GM18507 (cell line): ENCODE data around the gene NABP1.
A peak's percentile ranks its signal among the peaks of the same experiment; 100 is the strongest.

Source experiments
- DNase-seq: peaks from one replicate; pipeline ENCODE4 v3.0.0; 2011; ENCODE audit warnings: low read depth; ENCODE audit not compliant: insufficient read length; ENCODE audit errors: extremely low spot score
- FAIRE-seq: peaks from 2 replicates; lab custom pipeline; 2011; peaks lifted over from hg19 to GRCh38; lab: Jason Lieb, UNC

NABP1 gene

DNA sequence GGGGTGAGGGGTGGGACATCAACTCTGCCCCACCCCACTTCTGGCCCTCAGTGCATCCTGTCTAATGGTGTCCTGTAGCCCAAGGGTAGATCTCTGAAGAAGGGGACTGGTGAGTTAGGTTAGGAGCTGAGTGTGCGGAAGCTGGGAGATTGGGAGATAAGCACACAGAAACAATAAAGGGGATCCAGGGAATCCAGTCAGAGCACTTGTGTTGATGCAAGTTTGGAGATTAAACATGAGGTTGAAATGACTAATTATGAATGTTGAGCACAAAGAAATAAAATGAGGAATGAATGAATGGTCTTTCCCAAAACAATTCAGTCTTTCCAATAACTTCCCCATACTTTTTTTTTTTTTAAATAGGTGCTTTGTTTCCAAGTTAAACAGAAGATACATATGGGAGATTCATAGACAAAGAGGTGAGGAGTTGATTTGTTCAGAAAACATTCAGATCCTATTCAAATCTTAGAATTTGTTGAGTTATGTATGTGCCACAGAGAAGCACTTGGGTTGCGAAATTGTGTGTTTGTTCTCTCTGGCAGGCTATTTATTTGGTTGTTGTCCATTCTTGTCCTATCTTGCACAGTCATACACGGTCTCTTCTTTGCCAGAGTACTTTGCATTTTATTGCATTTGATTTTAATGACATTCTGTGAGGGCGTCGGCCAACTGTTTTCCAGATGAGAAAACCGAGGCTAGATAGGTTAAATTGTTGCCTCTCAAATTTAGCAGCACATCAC, 31.6 kb upstream of the NABP1 start:
- DNase-seq (no peak), FAIRE-seq (no peak)

DNA sequence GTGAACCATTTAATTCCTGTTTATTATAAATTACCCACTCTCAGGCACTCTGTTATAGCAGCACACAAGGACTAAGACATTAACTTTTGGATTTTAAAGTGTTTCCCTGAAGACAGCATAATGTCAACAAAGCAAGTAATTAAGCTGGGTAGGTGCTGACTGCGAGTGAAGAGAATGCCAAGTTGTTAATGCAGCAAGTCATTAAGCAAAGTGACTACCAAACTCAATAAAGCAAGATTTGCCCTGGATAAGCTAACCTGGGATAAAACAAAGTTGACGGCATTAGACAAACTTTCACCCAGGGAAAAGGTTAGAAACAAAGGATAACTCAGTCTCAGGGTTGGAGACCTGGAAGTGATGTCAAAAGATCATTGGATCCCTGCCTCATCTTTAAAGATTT, 28.4 kb upstream of the NABP1 start:
- no peak for FAIRE-seq
- DNase-seq, result no peak

DNA sequence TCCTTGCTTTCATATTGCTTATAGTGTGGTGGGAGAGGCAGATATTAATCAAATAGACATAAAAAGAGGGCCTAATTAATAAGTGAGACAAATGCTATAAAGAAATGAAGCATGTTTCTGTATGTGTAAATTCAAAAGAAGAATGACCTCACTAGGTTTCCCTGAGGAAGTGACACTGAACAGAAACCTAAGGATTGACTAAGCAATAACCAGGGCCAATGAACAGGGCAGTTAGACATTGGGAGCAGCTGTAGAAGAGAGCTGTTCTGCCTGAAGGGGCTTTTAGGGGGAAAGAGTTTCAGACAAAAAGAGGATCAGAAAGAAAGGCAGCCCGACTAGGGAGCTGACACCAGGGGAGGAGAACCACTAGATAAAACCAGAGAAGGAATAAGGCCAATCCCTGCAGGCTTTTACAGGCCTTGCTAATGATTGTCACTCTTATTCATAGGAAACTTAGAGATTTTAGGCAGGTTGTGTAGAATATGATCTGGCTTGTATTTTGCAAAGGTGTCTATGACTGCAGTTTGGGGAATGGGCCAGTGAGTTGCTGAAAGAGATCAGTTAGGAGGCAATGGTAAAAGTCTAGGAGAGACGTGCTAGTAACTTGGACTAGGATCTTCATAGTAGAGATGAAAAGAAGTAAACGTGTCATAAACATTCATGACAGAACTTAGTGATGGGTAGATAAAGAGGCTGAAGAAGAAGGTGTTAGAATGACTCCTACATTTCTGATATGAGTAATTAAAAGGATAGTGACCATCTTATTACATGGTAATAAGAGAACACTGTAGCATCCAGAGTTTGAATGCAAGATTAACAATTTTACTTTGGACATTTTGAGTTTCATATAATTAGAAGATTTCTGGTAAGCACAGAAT, 26.8 kb upstream of the NABP1 start:
- peak; percentile 39 for DNase-seq
- FAIRE-seq, result peak; percentile 90

DNA sequence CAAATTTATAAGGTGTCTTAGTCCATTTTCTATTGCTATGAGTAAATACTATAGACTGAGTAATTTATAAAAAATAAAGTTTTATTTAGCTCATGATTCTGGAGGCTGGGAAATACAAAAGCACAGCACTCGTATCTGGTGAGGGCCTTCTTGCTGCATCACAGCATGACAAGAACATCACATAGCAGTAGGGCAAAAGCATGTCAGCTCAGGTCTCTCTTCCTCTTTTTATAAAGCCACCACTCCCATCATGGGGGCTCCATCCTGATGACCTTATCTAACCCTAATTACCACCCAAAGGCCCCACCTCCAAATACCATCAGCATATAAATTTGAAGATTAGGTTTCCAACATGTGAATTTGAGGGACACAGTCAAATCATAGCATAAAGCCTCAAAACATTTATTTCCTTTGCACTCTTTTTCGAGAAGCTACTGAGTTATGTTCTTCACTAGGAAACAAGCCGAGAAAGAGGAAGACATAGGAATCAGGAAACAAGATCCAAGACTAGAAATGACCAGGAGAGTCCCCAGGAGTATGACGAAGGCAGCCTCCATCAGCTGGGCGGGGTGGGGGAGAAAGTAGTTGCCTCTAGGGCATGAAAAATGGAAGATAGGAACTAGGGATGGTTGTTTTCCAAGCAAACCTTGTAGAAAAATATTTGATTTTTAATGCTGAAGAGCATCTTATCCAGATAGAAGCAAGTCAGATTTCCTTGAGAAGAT, 24.1 kb upstream of the NABP1 start:
- DNase-seq, result no peak
- no peak for FAIRE-seq

DNA sequence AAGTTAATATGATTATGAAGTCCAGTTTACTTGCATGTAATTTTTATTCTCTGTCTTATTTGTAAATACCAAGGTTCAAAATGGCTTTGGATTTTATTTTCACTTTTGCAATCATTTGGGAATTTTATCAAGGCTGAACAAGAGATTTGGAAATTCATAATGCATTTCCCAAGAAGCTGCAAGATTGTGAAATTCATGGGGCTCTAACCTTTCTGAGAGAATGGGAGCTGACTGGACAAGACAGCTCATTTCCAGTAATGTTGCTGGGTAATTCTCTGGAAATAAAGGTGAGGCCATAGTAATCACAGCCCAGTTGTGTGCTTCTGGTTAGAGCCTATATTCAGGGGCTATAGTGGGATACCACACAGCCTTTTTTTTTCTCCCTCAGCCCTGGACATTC, 21.5 kb upstream of the NABP1 start:
- DNase-seq (no peak), FAIRE-seq (no peak)

DNA sequence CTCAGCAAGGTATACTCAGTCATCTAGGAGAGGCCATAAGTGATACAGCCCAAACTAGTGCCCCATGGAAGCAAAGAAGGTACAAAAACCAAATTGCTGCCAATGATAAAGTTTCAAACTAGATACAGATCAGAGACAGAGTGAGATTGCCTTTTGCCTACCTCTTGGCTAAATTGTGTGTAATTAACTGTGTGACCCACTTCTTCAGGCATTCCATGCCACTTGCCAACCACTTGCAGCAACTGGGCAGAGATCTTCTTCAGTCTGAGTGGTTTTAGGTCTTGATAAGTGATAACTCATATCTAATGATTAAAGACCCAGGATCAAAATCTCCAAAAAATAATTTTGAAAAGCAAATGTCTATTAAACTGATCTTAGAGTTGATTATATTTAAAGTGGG, 21.1 kb upstream of the NABP1 start:
- peak; percentile 56 for FAIRE-seq
- DNase-seq, result no peak

DNA sequence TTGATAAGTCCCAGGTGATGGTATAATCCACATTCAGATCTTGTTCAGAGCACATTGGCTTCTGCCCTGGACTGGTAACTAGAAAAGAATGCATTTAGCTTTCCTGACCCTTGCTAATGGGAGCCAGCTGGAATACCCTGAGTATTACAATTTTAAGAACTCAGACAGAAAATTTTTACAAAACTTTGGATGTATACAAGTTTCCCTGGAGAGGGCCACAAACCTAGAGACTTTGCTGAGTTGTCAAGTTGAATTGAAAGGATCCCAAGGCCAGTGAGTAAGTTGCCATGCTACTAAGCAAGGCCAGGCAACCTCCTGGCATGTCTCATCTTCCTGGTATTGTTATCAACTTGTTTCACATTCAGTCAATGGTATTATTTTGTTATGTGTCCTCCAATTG, 20.0 kb upstream of the NABP1 start:
- no peak for FAIRE-seq
- no peak for DNase-seq

DNA sequence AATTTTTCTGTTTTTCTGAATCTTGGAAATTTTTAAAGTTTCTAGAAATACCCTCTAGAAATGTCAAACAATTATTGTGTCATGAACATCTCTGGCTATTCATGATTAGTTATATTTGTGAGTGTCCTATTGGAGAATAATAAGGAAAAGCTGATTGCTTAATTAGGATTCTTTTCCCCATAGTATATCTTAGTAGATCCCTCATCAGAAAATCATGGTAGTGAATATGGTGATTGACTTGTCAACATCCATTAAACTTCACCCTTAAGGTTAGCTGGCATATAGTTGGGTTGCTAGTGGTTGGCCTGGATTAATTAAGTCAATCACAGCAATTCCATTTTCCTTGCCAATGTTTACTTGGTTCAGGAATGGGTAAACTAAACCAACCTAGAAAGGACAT, 18.7 kb upstream of the NABP1 start:
- DNase-seq (no peak), FAIRE-seq (no peak)

DNA sequence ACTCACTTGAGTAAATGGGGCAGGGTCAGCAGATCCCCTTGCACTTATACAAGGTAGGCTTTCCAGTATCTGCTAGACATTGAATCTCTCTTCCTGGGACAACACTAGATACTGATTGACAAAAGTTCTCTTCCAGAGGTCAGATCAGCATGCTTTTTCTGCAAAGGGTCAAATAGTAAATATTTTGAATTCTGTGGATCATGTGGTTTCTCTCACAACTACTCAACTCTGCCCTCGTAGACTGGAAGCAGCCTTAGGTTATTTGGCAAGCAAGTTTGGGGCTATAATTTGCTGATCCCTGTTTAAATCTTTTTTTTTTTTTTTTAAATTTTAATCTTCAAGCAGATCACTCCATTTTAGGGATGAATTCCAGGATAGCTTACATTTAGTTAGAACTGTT, 17.4 kb upstream of the NABP1 start:
- no peak for DNase-seq
- FAIRE-seq, result no peak

DNA sequence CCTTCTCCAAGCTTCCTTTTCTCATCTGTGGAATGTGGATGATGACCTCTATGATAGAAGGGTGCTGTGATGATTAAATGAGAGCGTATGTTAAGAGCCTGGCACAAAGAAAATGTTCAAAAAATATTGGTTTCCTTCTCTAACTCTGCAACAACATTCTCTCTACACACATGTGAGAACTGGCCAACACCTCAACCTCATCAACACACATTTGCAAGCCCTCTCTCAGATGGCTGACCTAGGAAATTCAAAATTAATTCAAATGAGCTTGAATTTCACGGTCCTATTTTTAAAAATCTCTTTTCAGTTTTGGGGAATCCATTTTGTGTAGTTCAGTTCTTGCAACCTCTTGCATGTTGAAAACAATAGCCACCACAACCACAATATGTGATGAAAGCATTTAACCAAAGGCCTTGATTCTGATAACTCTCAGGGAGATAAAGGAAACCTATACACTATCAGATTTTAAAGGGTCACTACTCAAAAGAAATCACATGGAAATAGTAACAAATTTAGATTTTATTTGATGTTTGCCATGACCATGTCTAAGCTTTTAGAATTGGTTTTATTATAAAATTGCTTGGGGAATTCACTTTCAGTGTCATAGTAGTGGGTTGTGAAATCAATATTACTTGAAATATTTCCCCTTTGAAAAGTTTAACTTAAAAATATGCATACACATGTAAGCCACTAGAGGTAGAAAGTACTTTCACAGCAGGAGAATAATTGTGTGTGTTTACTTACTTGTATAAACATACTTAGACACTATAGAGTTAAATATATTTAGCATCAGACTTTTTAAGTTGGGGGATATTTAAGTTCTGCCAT, 16.6 kb upstream of the NABP1 start:
- FAIRE-seq, result peak; percentile 12

DNA sequence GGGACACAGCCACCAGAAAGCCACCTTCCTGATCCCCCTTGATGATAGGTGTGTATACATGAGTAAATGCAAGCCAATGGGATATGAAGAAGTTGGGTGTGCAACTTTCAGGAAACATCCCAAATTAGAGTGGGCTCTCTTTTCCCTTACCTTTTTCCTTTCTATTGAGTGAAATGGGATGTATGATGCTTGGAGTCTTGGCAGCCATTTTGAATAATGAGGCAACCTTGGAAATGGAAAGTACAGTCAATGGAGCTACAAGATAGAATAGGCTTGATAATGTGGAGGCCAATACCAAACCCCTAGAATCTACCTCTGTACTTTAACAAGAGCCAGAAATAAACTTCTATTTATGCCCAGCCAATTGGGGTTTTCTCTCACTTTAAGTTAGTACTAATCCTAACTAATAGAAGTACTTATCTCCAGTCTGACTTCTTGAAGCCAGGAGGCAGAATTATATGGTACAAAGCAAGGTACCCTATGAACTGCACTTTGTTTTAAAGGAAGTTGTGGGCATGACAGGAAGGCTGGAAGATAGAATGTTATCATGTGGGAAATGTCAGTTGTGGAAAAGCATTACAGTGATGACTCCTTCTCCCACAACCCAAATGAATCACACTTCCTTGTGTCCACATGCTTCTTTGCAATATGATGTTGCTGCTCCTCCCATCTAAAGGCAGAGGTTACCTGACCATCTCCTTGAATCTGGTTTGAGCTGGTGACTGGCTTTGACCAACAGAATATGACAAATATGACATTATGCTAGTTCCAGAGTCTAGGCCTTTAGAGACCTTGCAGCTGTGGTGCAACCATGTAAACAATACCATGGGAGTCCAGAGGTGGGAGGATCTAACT, 12.9 kb upstream of the NABP1 start:
- no peak for DNase-seq
- FAIRE-seq, result no peak

More for the DNA sequence above, 16.6 kb upstream of the NABP1 start:
- DNase-seq, result no peak

DNA sequence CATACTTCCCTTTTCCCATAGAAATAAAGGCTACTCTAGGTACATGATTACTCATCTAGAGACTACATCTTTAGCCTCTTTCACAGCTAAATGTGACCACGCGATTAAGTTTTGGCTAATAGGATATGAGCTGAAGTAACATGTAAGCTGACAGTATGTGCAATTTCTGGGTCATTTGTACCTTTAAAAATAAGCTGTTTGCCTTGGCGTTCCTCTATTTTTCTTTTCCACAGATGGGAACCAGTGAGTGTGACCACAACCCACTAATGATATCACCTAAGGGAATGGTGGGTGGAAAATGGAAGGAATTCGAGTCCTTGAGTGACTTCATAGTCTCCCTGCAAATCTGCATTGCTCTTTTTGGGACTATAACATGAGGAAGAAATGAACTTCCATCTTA, 11.7 kb upstream of the NABP1 start:
- DNase-seq, result no peak
- FAIRE-seq, result no peak

DNA sequence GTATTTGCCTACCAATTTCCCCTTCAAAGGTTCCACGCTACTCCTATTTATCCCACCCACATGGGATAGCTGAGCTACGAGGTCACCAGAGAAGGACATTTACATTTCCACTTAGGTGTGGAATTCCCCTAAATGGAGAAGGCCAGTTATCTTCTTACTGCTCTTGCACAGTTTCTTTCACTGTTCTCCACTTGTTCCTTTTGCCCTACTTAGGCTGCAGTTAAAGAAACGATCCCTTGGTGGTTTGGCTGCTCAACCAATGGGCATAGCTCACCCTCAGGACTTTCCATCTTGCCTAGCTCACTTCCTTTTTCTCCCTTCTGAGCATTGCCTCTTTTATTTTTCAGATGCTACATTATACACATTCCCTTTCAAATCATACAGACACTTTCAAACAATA, 11.2 kb upstream of the NABP1 start:
- FAIRE-seq (peak; percentile 94), DNase-seq (no peak)

DNA sequence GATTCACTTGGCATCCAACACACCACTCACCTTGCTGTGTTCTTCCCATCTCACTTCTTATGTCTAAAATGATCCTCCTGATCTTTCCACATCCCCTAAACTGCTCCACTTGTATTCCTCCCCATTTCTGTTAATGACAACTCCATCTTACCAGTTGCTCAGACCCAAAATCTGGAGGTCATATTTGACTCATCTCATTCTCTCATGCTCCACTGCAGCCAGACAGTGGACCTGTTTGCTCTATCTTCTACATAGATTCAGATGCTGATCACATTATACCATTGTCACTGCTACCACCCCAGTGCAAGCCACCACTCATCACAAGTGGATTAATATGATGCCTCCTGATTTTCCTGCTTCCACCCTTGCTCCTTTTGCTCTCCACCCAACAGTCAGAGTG, 7.9 kb upstream of the NABP1 start:
- DNase-seq (no peak), FAIRE-seq (peak; percentile 75)

DNA sequence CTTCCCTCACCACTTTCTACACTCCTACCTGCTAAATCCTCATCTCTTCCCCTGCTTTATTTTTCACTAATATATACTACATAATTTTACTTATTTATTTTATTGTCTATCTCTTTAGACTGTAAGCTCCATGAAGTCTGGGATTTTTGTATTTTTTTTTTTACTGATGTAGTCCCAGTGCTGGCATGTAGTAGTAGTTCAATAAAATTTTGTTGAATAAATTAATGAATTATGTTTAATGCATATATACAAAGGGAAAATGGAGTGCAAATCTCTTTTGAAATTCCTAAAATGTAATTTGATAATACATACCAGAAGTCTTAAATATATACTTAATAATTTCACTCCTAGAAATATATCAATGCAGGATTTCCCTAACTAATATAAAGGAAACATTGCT, 7.1 kb upstream of the NABP1 start:
- DNase-seq (no peak), FAIRE-seq (no peak)

DNA sequence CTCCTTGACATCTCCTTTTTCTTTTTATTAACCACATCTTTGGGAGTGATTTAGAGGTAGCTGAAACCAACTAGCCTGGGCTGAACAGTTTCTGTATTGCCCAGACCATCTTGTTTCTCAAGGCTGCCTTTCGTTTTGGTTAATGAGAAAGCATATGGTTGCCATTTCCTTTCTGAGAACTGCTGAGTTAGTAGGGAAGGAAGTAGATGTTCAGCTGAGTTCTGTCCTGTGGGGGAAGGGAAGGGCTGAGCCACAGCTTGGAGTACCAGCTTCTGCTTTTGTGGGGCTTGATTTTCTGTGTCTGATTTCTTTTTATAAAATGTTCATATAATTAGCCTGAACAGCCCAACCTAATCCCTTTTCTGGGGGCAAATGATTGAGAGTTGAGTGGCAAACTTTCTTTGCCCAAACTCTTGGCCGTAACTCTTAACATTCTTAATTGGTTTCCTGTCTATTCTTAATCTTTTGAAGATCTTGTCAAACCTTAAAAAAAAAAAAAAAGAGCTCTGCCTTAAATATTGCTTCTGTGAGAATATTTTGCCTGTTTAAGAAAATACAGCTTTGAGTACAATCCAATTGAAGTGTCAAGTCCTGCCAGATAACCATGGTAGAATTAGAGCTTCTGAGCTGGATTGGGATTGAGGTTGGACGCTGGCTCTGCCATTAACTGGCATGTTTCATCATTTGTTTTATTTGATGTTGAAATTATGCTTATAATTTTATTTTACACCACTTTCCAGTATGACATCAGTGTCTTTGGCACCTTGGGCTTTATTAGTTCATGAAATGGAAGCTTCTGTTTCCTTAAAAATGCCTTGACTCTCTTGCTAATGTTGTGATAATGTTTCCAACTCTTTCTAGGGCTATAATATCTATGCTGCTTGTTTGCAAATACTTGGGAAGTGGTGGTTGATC, 1.9 kb upstream of the NABP1 start:
- FAIRE-seq (peak; percentile 96), DNase-seq (no peak)

DNA sequence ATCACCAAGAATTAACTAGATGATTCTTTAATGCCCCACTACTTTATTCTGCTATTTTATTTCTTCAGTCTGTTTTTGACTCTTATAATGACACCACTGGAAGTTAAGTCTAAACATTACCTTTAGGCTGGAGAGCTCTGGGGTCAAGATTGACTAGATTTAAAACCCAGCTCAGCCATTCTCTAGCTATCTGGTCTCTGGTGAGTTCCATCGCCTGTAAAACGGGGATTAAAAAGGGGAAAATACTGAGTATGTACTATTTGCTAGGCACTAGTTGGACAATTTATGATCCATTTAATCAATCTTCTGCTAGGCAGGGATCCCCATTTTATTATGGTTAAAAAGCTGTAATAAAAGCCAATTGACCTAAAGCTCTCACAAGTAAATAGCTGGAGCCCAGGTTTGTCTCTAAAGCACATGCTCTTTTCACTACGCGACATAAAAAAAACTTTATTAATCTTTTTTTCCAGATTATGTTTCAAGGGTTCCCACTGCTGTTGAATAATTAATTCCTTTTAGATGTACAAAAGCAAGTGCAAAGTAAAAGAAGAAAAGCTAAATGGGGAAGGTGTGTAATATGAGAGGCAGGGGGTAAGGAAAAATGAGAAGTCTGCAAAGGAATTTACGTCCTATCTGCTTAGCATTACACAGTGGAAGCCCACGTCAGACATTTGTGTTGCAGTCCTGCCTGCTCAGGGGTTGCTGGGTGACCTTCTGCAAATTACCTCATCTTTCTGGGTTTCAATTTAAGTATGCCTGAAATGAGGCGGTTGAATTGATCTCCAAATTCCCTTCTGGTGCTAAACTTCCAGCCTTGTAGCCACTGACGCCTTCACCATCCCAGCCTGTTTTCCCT, 918 bp upstream of the NABP1 start:
- FAIRE-seq (no peak), DNase-seq (no peak)
